ENCODE data around the gene CA12. TPM values are rescaled to one million over a fixed set of nuclear protein-coding genes. Genes with fewer than 3 reads are reported as not detected.

Gene CA12
- polyA plus RNA-seq, 1 experiment = 61.4 TPM

- Histone ChIP-seq H3K27me3 (ENCODE audit: control insufficient read depth, insufficient read depth, low read length) (no peaks in the 10 kb centered on the region), H3K4me3 (ENCODE audit: low read depth, low read length) (no peak overlapping the region), H3K27ac (ENCODE audit: low read depth, low read length) (no peak overlapping the region), H3K9me3 (ENCODE audit: control insufficient read depth, insufficient read depth, low read length) (no peaks in the 10 kb centered on the region; the same call in 1 of the 2 replicates)
- DNase-seq (ENCODE audit: low read depth, low spot score) = no peak
- ChIA-PET POLR2A (interaction anchor here (0.6 kb wide), 1 partner anchor 25 kb away, joined by 4 read pairs; no protein-coding TSS in a partner anchor), CTCF (interaction anchor here (0.9 kb wide), 1 partner anchor 79 kb away, joined by 3 read pairs; no protein-coding TSS in a partner anchor)
- no peak for TF ChIP-seq CTCF (IDR thresholded peaks at IDR 0.05; ENCODE audit: low read depth, low read length)
Measured at GRCh38 chr15:63367900-63368299, 13.7 kb downstream of the CA12 start.

DNA sequence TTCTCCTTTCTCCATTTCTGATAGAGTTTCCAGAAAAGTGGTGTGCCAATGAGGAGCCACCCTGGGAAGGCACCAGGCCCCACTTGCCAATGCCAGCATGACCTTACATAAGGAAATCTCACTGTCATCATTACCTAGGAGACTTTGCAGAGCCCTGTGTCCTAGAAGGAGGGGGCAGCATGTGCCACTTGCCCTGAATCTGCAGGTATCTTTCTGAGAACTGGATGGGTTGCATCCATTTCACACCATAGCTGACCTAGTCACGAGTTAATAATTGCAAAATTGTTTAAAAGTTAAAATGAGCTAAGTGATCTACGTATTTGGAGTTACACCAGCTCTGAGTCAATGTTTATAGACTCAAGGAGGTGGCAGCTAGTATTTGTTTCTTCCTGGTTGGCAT is 14.3 kb downstream of the CA12 start:
- Histone ChIP-seq H3K9me3 (ENCODE audit: control insufficient read depth, insufficient read depth, low read length) (no peaks in the 10 kb centered on the region; the same call in 1 of the 2 replicates), H3K27me3 (ENCODE audit: control insufficient read depth, insufficient read depth, low read length) (no peaks in the 10 kb centered on the region), H3K4me3 (ENCODE audit: low read depth, low read length) (no peak overlapping the region), H3K27ac (ENCODE audit: low read depth, low read length) (no peak overlapping the region)
- POLR2A ChIA-PET = no interaction called here
- no peak for TF ChIP-seq CTCF (IDR thresholded peaks at IDR 0.05; ENCODE audit: low read depth, low read length)
- no peak for DNase-seq (ENCODE audit: low read depth, low spot score)
- CTCF ChIA-PET = interaction anchor here (0.9 kb wide), 1 partner anchor 78 kb away, joined by 3 read pairs; no protein-coding TSS in a partner anchor

GRCh38 chr15:63366451-63366850 is 15.2 kb downstream of the CA12 start:
- POLR2A ChIA-PET = no interaction called here
- H3K9me3 ChIP-seq (ENCODE audit: control insufficient read depth, insufficient read depth, low read length) = no peaks in the 10 kb centered on the region; the same call in 1 of the 2 replicates
- CTCF ChIA-PET = no interaction called here
- DNase-seq (ENCODE audit: low read depth, low spot score) = no peak
- H3K27me3 ChIP-seq (ENCODE audit: control insufficient read depth, insufficient read depth, low read length) = no peaks in the 10 kb centered on the region
- H3K4me3 ChIP-seq (ENCODE audit: low read depth, low read length) = no peak overlapping the region
- TF ChIP-seq CTCF (IDR thresholded peaks at IDR 0.05; ENCODE audit: low read depth, low read length) = no peak
- H3K27ac ChIP-seq (ENCODE audit: low read depth, low read length) = no peak overlapping the region

- no peak overlapping the region for H3K27ac ChIP-seq (ENCODE audit: low read depth, low read length)
- POLR2A ChIA-PET = no interaction called here
- CTCF ChIA-PET = no interaction called here
- H3K4me3 ChIP-seq (ENCODE audit: low read depth, low read length) = no peak overlapping the region
- no peak for DNase-seq (ENCODE audit: low read depth, low spot score)
- no peak for TF ChIP-seq CTCF (IDR thresholded peaks at IDR 0.05; ENCODE audit: low read depth, low read length)
- no peaks in the 10 kb centered on the region for H3K27me3 ChIP-seq (ENCODE audit: control insufficient read depth, insufficient read depth, low read length)
- H3K9me3 ChIP-seq (ENCODE audit: control insufficient read depth, insufficient read depth, low read length) = no peaks in the 10 kb centered on the region
Measured at GRCh38 chr15:63365273-63365680, 16.4 kb downstream of the CA12 start.

GRCh38 chr15:63364399-63365272 is 17.0 kb downstream of the CA12 start:
- H3K27me3 ChIP-seq (ENCODE audit: control insufficient read depth, insufficient read depth, low read length) = no peaks in the 10 kb centered on the region
- H3K4me3 ChIP-seq (ENCODE audit: low read depth, low read length) = no peak overlapping the region
- no peak for TF ChIP-seq CTCF (IDR thresholded peaks at IDR 0.05; ENCODE audit: low read depth, low read length)
- no peak overlapping the region for H3K27ac ChIP-seq (ENCODE audit: low read depth, low read length)
- ChIA-PET POLR2A (interaction anchor here (0.7 kb wide), 2 partner anchors 12 to 1532 kb away, joined by 7 read pairs; no protein-coding TSS in a partner anchor), CTCF (no interaction called here)
- H3K9me3 ChIP-seq (ENCODE audit: control insufficient read depth, insufficient read depth, low read length) = no peaks in the 10 kb centered on the region
- no peak for DNase-seq (ENCODE audit: low read depth, low spot score)
